Spleen (tissue), 13 donors: ENCODE measurements around the gene LCE3B. TPM values are rescaled to one million over a fixed set of nuclear protein-coding genes. Genes with fewer than 3 reads are reported as not detected.

ENCODE experiments used
- DNase-seq: peaks from one replicate; pipeline ENCODE4 v3.0.0-alpha.2; 2020
- H3K27ac ChIP-seq, 8 donors: fragments of 200-600 bp; sonication (generic) in 7 of 8; 1 replicate in 4 of 8; 2 replicates in 4 of 8; pipeline versions ENCODE4 v1.5.0 to v1.8.0; 2016 to 2021; ENCODE audit warnings: inconsistent platforms in 4 of 8, mild to moderate bottlenecking in 4 of 8, moderate library complexity in 1 of 8
- H3K27me3 ChIP-seq, 7 donors: fragments of 200-600 bp; sonication (generic) in 6 of 7; replicated peaks in 1 of 7; 1 replicate in 4 of 7; 2 replicates in 3 of 7; pipeline versions ENCODE4 v1.5.0 to v1.8.0; 2016 to 2021; ENCODE audit warnings: inconsistent platforms in 3 of 7, mild to moderate bottlenecking in 1 of 7
- H3K36me3 ChIP-seq, 6 donors: fragments of 200-600 bp; sonication (generic) in 5 of 6; 1 replicate in 4 of 6; 2 replicates in 2 of 6; pipeline versions ENCODE4 v1.5.0 to v1.8.0; 2016 to 2021; ENCODE audit warnings: inconsistent platforms in 2 of 6
- H3K4me1 ChIP-seq, 6 donors: fragments of 200-600 bp; sonication (generic) in 5 of 6; 1 replicate in 3 of 6; 2 replicates in 3 of 6; pipeline versions ENCODE4 v1.5.0 to v1.8.0; 2016 to 2021; ENCODE audit warnings: inconsistent platforms in 3 of 6
- H3K4me3 ChIP-seq, 8 donors: fragments of 200-600 bp; sonication (generic) in 7 of 8; 1 replicate in 4 of 8; 2 replicates in 4 of 8; pipeline versions ENCODE4 v1.5.0 to v1.8.0; 2016 to 2021; ENCODE audit warnings: inconsistent platforms in 4 of 8, mild to moderate bottlenecking in 4 of 8, moderate library complexity in 2 of 8
- H3K9me3 ChIP-seq, 8 donors: fragments of 200-600 bp; sonication (generic) in 7 of 8; 1 replicate in 4 of 8; 2 replicates in 4 of 8; pipeline versions ENCODE4 v1.5.0 to v1.8.0; 2016 to 2021; ENCODE audit warnings: inconsistent platforms in 4 of 8
- CTCF ChIP-seq, 11 experiments: fragments of 200-600 bp in 7 of 11; fragments of 450-650 bp in 4 of 11; sonication (generic) in 4 of 11; IDR thresholded peaks in 8 of 11; conservative IDR thresholded peaks in 3 of 11; 1 replicate in 7 of 11; 2 replicates in 4 of 11; pipeline versions ENCODE4 v1.4.0 to v1.8.0; 2016 to 2021; ENCODE audit warnings: antibody characterized with exemption in 11 of 11, inconsistent platforms in 4 of 11, mild to moderate bottlenecking in 1 of 11
- POLR2A ChIP-seq, 3 donors: fragments of 450-650 bp; IDR thresholded peaks; one replicate each; pipeline ENCODE4 v1.5.1; 2017; ENCODE audit warnings: antibody characterized with exemption in 3 of 3, mild to moderate bottlenecking in 1 of 3
- POLR2AphosphoS5 ChIP-seq, 3 donors: sonication (generic); formaldehyde crosslinking; IDR thresholded peaks; one replicate each; pipeline ENCODE4 v1.5.1; 2017; ENCODE audit warnings: antibody characterized with exemption in 3 of 3
- WGBS, 5 donors: extraction: QIAGEN DNeasy Blood & Tissue Kit in 3 of 5; methylation state at CpG; one replicate each; pipeline versions ENCODE4 v1.1.5 to v1.1.7; 2013 to 2018; 5-methylcytosine and 5-hydroxymethylcytosine counted together
- intact Hi-C: fragments of 100-400 bp; cut with DNase I; formaldehyde crosslinking; loops from one replicate; pipeline ENCODE4 v1.15.0; 2023; ENCODE audit warnings: low total_unique reads
- long read RNA-seq, 2 donors: transcript quantifications; one replicate each; lab custom pipeline, GENCODE V29; 2026
- polyA plus RNA-seq, 3 donors: library from polyadenylated mRNA; stranded (reverse); fragments of 200-250 nt; gene quantifications; one replicate each; pipeline ENCODE4 v1.2.1, GENCODE V29; 2013
- total RNA-seq, 7 donors: library from RNA; depleted of rRNA in 3 of 7; stranded (reverse); fragments of >200 nt in 3 of 7; fragmentation: NEBNext Ultra II Directional in 4 of 7; extraction: Animal tissue kit (Norgen Biotek cat#: 25700) in 4 of 7; gene quantifications; one replicate each; pipeline versions ENCODE4 v1.1.0 to v1.2.1, GENCODE V29; 2016 to 2021
- donor health status: healthy with polysubstance abuse.
- donor health status: DM: no; HTN: no; CAD: no; lungs with moderate emphysema.
- donor health status: DM: no; HTN: no; CAD: no.
- donor health status: Bipolar disorder and iron deficiency.
- donor health status: healthy.
- donor health status: DM: no; HTN: no; CAD: no.
- donor health status: DM: yes; HTN: yes; CAD: no.

The LCE3B gene, protein sequence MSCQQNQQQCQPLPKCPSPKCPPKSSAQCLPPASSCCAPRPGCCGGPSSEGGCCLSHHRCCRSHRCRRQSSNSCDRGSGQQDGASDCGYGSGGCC
- total RNA-seq (not detected), polyA plus RNA-seq (not detected)
- long read RNA-seq, donor 1 = 0 reads
- long read RNA-seq, donor 2 = 0 reads

DNA sequence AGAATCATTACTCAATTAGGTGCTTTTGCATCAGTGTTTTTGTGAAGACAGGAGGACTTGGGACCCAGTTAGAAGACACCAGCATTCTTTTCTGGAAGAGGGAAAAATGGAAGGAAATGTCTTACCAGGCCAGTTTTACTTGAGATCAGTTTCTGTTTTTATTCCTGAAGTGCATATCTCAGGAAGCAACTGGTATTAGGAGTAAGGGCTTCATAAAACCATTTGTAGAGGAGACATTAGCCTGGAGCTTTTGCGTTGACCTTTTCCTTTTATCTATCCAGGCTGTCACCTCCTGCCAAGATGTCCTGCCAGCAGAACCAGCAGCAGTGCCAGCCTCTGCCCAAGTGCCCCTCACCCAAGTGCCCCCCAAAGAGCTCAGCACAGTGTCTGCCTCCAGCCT lies at the start of gene LCE3B:
TSS of gene LCE3B (plus strand) at position 301 of the 400 bp plus-strand sequence. CDS start at position 301, 0 bp downstream.
- H3K36me3 ChIP-seq = no peaks in the 10 kb centered on the region
- intact Hi-C loops = no loop called here
- no peak within 1 kb of the TSS for H3K4me3 ChIP-seq
- H3K27ac ChIP-seq = no peak within 1 kb of the TSS
- no peaks in the 10 kb centered on the region for H3K27me3 ChIP-seq
- no peak for DNase-seq
- WGBS, 5 donors = 86 to 100% (median 93%) methylated on average over 1 of the region's 1 CpG; no CpG with 5 or more reads in 2 of the 5 donors
- H3K9me3 ChIP-seq = peaks cover 0 to 14% (median 13%) of the 10 kb centered on the region in 8 donors
- no peak for TF ChIP-seq POLR2AphosphoS5 (IDR thresholded peaks at IDR 0.05)
- TF ChIP-seq CTCF (IDR thresholded peaks at IDR 0.05 in 8 of 11, conservative IDR thresholded peaks at IDR 0.05 in 3 of 11) = no peak
- TF ChIP-seq POLR2A (IDR thresholded peaks at IDR 0.05) = no peak
- no peaks in the 10 kb centered on the region for H3K4me1 ChIP-seq

- 64 to 70% (median 69%) methylated on average over 2 of the region's 2 CpGs for WGBS, 5 donors
- Histone ChIP-seq H3K9me3 (peaks cover 0 to 25% (median 20%) of the 10 kb centered on the region in 8 donors), H3K4me1 (no peaks in the 10 kb centered on the region), H3K4me3 (no peak overlapping the region), H3K36me3 (no peaks in the 10 kb centered on the region), H3K27me3 (no peaks in the 10 kb centered on the region), H3K27ac (no peak overlapping the region)
- DNase-seq = no peak
- intact Hi-C loops = no loop called here
- no peak for TF ChIP-seq POLR2AphosphoS5 (IDR thresholded peaks at IDR 0.05)
- TF ChIP-seq CTCF (IDR thresholded peaks at IDR 0.05 in 8 of 11, conservative IDR thresholded peaks at IDR 0.05 in 3 of 11) = no peak
- no peak for TF ChIP-seq POLR2A (IDR thresholded peaks at IDR 0.05)
Measured at GRCh38 chr1:152565115-152565514, 48.5 kb upstream of the LCE3B start.

GRCh38 chr1:152565535-152566215 lies 47.9 kb upstream of the LCE3B start:
- TF ChIP-seq POLR2A (IDR thresholded peaks at IDR 0.05) (no peak), CTCF (IDR thresholded peaks at IDR 0.05 in 8 of 11, conservative IDR thresholded peaks at IDR 0.05 in 3 of 11) (no peak), POLR2AphosphoS5 (IDR thresholded peaks at IDR 0.05) (no peak)
- WGBS, 5 donors = 68 to 90% (median 82%) methylated on average over 9 to 14 of the region's 14 CpGs
- no peak for DNase-seq

DNA sequence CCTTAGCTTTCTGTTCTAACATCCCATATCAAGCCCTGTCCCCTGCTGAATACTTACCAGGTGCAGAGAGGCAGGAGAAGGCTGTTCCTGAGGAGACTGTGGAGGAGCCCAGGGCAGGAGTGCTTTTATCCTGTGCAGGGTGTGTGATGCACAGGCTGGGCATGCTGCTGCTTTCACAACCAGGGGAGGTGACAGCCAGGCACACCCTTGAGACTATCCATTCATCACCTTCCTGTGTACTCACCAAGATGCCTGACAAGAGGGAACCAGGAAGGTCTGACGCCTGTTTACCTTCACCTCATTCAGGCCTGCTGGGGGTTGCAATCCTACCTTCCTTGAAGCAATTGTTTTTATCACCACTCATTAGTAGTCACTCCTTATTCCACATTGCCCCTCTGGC lies 46.9 kb upstream of the LCE3B start, which contains the start of gene LCE3E:
TSS of gene LCE3E (minus strand) at position 100 of the 400 bp plus-strand sequence. CDS start 572 bp downstream, outside the sequence.
- no peak for TF ChIP-seq POLR2AphosphoS5 (IDR thresholded peaks at IDR 0.05)
- TF ChIP-seq POLR2A (IDR thresholded peaks at IDR 0.05) = no peak
- TF ChIP-seq CTCF (IDR thresholded peaks at IDR 0.05 in 8 of 11, conservative IDR thresholded peaks at IDR 0.05 in 3 of 11) = no peak
- H3K4me1 ChIP-seq = no peaks in the 10 kb centered on the region
- peaks cover 0 to 2% (median 0%) of the 10 kb centered on the region in 7 donors for H3K27me3 ChIP-seq
- no peak for DNase-seq
- no peak within 1 kb of the TSS for H3K27ac ChIP-seq
- H3K36me3 ChIP-seq = no peaks in the 10 kb centered on the region
- H3K9me3 ChIP-seq = peaks cover 0 to 33% (median 22%) of the 10 kb centered on the region in 8 donors
- H3K4me3 ChIP-seq = no peak within 1 kb of the TSS
- WGBS, 5 donors = 71 to 100% (median 87%) methylated on average over 1 of the region's 1 CpG
- intact Hi-C loops = no loop called here

More at GRCh38 chr1:152565535-152566215, 47.9 kb upstream of the LCE3B start:
- H3K4me1 ChIP-seq = no peaks in the 10 kb centered on the region
- H3K9me3 ChIP-seq = peaks cover 0 to 29% (median 22%) of the 10 kb centered on the region in 8 donors
- no peak overlapping the region for H3K27ac ChIP-seq
- intact Hi-C loops = no loop called here
- H3K4me3 ChIP-seq = no peak overlapping the region
- no peaks in the 10 kb centered on the region for H3K36me3 ChIP-seq
- no peaks in the 10 kb centered on the region for H3K27me3 ChIP-seq
